ENCODE results near the gene PTPRB.

PTPRB gene

DNA sequence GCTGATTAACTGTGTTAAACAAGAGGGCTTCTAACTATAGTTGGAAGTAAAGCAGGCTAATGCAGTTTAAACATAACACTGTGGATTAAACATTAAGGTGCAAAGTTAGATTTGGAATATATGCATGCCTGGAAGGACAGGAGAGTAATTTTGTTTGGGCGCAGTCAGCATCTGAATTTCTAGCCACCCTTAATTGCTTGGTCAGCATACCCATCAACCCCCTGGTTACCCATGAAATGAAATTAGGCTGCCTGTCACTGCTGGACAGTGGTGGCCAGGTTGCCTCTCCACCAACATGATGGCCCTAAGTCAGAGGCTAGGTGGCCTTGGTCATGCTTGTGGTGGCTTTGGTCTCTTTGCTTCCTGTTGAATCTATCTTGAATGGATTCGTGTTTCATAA is 30.0 kb upstream of the PTPRB start:
- TF ChIP-seq CTCF (IDR thresholded peaks at IDR 0.05; ENCODE audit: low read length, missing control alignments), result no peak
- no peak for DNase-seq (ENCODE audit: low read depth)
- no peak overlapping the region for H3K4me3 ChIP-seq (replicated peaks; ENCODE audit: low read depth, low read length)

DNA sequence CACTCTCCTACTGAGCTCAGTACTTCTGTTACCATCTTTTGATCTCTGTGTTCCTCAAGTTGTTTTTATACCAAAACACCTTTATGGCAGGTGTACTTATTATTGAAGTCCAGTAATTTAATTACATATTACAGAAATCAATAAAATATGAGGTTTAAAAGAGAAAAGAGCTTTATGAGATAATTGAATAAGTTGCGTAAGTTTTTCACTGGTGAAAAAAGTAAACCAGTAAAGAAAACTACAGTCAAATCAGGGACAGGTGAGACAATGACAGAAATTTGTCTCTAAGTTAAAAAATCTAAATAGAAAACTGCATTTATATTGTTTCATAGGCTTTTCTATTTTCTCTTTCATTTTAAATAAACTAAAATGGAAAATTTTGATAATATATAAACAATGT is 29.1 kb upstream of the PTPRB start:
- H3K4me3 ChIP-seq (replicated peaks; ENCODE audit: low read depth, low read length), result no peak overlapping the region
- TF ChIP-seq CTCF (IDR thresholded peaks at IDR 0.05; ENCODE audit: low read length, missing control alignments), result no peak
- DNase-seq (ENCODE audit: low read depth), result no peak

DNA sequence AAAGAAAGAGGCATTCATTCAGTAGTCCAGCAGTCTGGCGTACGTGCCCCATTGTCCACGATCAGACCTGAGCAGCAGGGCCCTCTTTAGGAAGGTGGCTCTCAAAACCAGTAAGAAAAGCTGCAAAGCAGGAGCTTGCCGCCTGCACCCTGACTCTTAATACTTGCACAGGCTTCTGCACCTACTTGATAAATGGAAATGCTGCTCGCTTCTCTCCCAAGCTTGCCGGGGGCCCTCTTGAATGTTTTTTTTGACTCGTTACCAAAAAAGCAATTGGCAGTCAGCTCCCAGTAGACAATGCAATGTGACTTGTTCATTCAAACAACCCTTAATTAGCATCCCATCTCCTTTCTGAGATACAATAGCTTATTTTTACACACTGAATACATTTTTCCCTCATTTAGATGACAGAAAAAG is 27.2 kb upstream of the PTPRB start:
- no peak overlapping the region for H3K4me3 ChIP-seq (replicated peaks; ENCODE audit: low read depth, low read length)
- no peak for TF ChIP-seq CTCF (IDR thresholded peaks at IDR 0.05; ENCODE audit: low read length, missing control alignments)
- peak; percentile 39 for DNase-seq (ENCODE audit: low read depth)

DNA sequence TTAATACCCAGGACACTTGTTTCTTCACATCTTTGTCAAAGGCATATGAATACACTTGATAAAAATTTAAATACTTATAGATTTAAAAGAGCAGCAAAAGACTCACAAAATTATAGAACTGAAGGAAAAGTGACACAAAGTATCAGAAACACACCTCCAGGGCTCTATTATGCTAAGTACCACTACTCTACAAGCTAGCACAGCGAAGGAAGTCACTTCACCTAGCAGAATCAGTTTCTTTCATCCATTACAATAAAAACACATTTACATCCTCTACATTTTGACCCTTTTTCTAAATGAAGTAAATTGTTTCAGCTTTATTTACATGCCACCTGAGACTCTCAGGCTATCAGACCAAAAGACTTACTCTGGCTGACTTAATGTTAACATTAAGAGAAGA is 26.6 kb upstream of the PTPRB start:
- no peak for DNase-seq (ENCODE audit: low read depth)
- TF ChIP-seq CTCF (IDR thresholded peaks at IDR 0.05; ENCODE audit: low read length, missing control alignments), result no peak
- H3K4me3 ChIP-seq (replicated peaks; ENCODE audit: low read depth, low read length), result no peak overlapping the region

DNA sequence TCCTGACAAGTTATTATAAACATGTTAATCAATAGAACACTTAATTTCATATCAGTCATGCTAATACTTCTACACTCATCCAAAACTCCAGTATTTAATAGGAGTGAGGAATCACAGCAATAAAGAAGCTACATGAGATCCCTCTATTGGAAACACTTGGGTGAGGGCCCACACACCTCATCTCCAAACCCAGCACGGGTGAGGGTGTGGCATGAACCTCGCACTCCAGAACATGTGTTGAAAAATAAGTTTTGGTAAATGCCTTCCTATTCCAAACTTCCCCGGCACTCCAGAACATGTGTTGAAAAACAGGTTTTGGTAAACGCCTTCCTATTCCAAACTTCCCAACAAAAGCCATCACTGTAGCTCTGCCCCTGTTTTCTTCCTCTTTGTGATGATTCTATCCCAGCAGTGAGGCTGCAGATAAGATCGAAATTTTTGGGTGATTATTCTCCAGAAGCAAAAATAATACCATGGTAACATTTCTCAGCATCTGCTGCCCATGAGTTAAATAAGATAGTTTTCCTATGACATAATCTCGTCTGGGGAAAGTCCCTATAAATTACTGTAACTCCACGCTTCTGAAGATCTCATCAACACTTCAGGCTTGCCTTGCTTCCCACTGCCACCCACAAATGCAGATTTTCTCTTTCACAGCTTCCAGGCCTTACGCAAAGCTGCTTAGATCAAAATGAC is 24.4 kb upstream of the PTPRB start:
- no peak for TF ChIP-seq CTCF (IDR thresholded peaks at IDR 0.05; ENCODE audit: low read length, missing control alignments)
- no peak overlapping the region for H3K4me3 ChIP-seq (replicated peaks; ENCODE audit: low read depth, low read length)
- DNase-seq (ENCODE audit: low read depth), result peak; percentile 81

GRCh38 chr12:70660620-70661219 is 23.5 kb upstream of the PTPRB start:
- TF ChIP-seq CTCF (IDR thresholded peaks at IDR 0.05; ENCODE audit: low read length, missing control alignments), result no peak

More at GRCh38 chr12:70660620-70661219, 23.5 kb upstream of the PTPRB start:
- H3K4me3 ChIP-seq (replicated peaks; ENCODE audit: low read depth, low read length), result no peak overlapping the region
- peak; percentile 68 for DNase-seq (ENCODE audit: low read depth)
